Keratinocyte (primary cell): ENCODE results near the gene EMILIN1. TPM values are rescaled to one million over a fixed set of nuclear protein-coding genes. Genes with fewer than 3 reads are reported as not detected.

Experiments used
- DNase-seq: peaks from one replicate; pipeline ENCODE4 v3.0.0-alpha.2; 2011; ENCODE audit warnings: low read depth, missing footprints, low spot score
- FAIRE-seq: peaks from 2 replicates; lab custom pipeline; 2011; peaks lifted over from hg19 to GRCh38; lab: Jason Lieb, UNC
- H2AFZ ChIP-seq: 2 replicates; pipeline ENCODE4 v1.6.0; 2012; ENCODE audit warnings: low read length, control low read depth, inconsistent platforms; ENCODE audit not compliant: control insufficient read depth
- H3K27ac ChIP-seq: 2 replicates; pipeline ENCODE4 v1.5.1; 2011; ENCODE audit warnings: low read length; ENCODE audit not compliant: control insufficient read depth, insufficient read depth
- H3K27me3 ChIP-seq: 3 replicates; pipeline ENCODE4 v1.6.0; 2011; ENCODE audit warnings: low read length; ENCODE audit not compliant: control insufficient read depth, insufficient read depth; ENCODE audit errors: extremely low read depth
- H3K36me3 ChIP-seq, 2 experiments: 2 replicates in 1 of 2; 3 replicates in 1 of 2; pipeline ENCODE4 v1.5.1; 2011; ENCODE audit warnings: low read length in 2 of 2, mild to moderate bottlenecking in 1 of 2; ENCODE audit not compliant: control insufficient read depth in 2 of 2, insufficient read depth in 2 of 2; ENCODE audit errors: extremely low read depth in 1 of 2
- H3K4me1 ChIP-seq: 3 replicates; pipeline ENCODE4 v1.5.1; 2011; ENCODE audit warnings: low read length; ENCODE audit not compliant: control insufficient read depth, insufficient read depth; ENCODE audit errors: extremely low read depth
- H3K4me2 ChIP-seq: 3 replicates; pipeline ENCODE4 v1.6.0; 2011; ENCODE audit warnings: low read depth, low read length; ENCODE audit not compliant: control insufficient read depth, insufficient read depth; ENCODE audit errors: extremely low read depth
- H3K4me3 ChIP-seq, 3 experiments: fragments of 200-600 bp in 1 of 3; sonication (generic) in 1 of 3; 2 replicates in 2 of 3; 3 replicates in 1 of 3; pipeline ENCODE4 v1.5.1; 2011 to 2016; ENCODE audit warnings: low read length in 3 of 3, mild to moderate bottlenecking in 3 of 3, control low read depth in 2 of 3, inconsistent platforms in 1 of 3, low read depth in 1 of 3, mixed read lengths in 1 of 3, mixed run types in 1 of 3, moderate library complexity in 1 of 3; ENCODE audit not compliant: control insufficient read depth in 2 of 3, insufficient read depth in 2 of 3; ENCODE audit errors: extremely low read depth in 1 of 3
- H3K79me2 ChIP-seq: 2 replicates; pipeline ENCODE4 v1.6.0; 2012; ENCODE audit warnings: low read length; ENCODE audit not compliant: control insufficient read depth, insufficient read depth
- H3K9ac ChIP-seq: 3 replicates; pipeline ENCODE4 v1.6.0; 2011; ENCODE audit warnings: low read length; ENCODE audit not compliant: control insufficient read depth, insufficient read depth; ENCODE audit errors: extremely low read depth
- H3K9me1 ChIP-seq: 3 replicates; pipeline ENCODE4 v1.6.0; 2011; ENCODE audit warnings: low read length; ENCODE audit not compliant: control insufficient read depth, insufficient read depth; ENCODE audit errors: extremely low read depth
- H3K9me3 ChIP-seq: 2 replicates; pipeline ENCODE4 v1.5.1; 2012; ENCODE audit warnings: low read depth, low read length; ENCODE audit not compliant: control insufficient read depth
- H4K20me1 ChIP-seq: 3 replicates; pipeline ENCODE4 v1.6.0; 2011; ENCODE audit warnings: low read length; ENCODE audit not compliant: control insufficient read depth, insufficient read depth; ENCODE audit errors: extremely low read depth
- EZH2 ChIP-seq: IDR thresholded peaks from one replicate; pipeline ENCODE4 v1.6.1; 2012; ENCODE audit warnings: inconsistent platforms, mild to moderate bottlenecking, low read length, moderate library complexity
- dilution Hi-C: fragments of 300-500 bp; cut with MboI; formaldehyde crosslinking; loops from one replicate; pipeline ENCODE4 v1.7.0; 2020; ENCODE audit warnings: low sequenced_read_pairs; ENCODE audit not compliant: extremely low pct_ligation_motif_present
- polyA plus RNA-seq, 5 experiments: library from polyadenylated mRNA; depleted of rRNA in 3 of 5; stranded (reverse) in 3 of 5; stranded (forward) in 1 of 5; unstranded in 1 of 5; fragments of >200 nt; gene quantifications; 1 replicate in 1 of 5; 2 replicates in 3 of 5; 3 replicates in 1 of 5; pipeline versions ENCODE4 v1.2.1 to v1.2.3, GENCODE V29; 2011 to 2012; ENCODE audit warnings: missing spikeins in 2 of 5, low read depth in 1 of 5, low replicate concordance in 1 of 5
- TF ChIP-seq, protein P1 (sequence below), 3 experiments: IDR thresholded peaks in 1 of 3; conservative IDR thresholded peaks in 1 of 3; optimal IDR thresholded peaks in 1 of 3; 2 replicates in 2 of 3; 3 replicates in 1 of 3; pipeline versions ENCODE3 to v1.5.1; 2011; ENCODE audit warnings: low read length in 3 of 3, mild to moderate bottlenecking in 3 of 3, moderate library complexity in 2 of 3, control low read depth in 1 of 3, inconsistent platforms in 1 of 3; ENCODE audit not compliant: insufficient read depth in 2 of 3; ENCODE audit errors: extremely low read depth in 1 of 3

Gene EMILIN1
- polyA plus RNA-seq, 1 donor (not counting 4 experiments of a cell fraction or from before 2014, with no cell fraction given): 0.03 TPM

DNA sequence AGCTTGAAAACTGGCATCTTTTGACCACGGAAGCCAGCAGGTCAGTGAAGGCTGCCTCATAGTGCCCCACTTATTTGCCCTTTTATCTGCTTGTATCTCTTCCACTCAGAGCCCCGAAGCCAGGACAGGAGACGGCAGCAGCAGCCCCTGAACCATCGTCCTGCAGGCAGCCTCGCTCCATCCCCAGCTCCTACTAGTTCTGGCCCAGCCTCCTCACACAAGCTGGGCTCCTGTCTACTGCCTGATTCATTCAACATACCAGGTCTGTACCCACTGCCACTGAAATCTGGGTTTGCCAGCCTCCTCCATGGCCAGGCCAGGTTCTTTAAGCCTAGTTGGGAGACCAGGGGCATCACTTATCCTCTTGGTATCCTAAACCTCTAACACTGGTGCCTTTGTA is 11.0 kb upstream of the EMILIN1 start:
- Histone ChIP-seq H3K79me2 (peaks cover 34% of the 10 kb centered on the region), H3K9me3 (no peaks in the 10 kb centered on the region), H3K4me3 (no peak overlapping the region), H3K9me1 (peaks cover 2% of the 10 kb centered on the region), H3K27ac (no peak overlapping the region), H3K27me3 (no peaks in the 10 kb centered on the region), H3K4me2 (no peak overlapping the region), H3K4me1 (peaks cover 17% of the 10 kb centered on the region), H3K9ac (no peak overlapping the region), H4K20me1 (no peaks in the 10 kb centered on the region), H2AFZ (no peak overlapping the region), H3K36me3 (peaks cover 13 to 27% of the 10 kb centered on the region in 2 experiments)
- dilution Hi-C loops: no loop called here
- TF ChIP-seq, protein P1, sequence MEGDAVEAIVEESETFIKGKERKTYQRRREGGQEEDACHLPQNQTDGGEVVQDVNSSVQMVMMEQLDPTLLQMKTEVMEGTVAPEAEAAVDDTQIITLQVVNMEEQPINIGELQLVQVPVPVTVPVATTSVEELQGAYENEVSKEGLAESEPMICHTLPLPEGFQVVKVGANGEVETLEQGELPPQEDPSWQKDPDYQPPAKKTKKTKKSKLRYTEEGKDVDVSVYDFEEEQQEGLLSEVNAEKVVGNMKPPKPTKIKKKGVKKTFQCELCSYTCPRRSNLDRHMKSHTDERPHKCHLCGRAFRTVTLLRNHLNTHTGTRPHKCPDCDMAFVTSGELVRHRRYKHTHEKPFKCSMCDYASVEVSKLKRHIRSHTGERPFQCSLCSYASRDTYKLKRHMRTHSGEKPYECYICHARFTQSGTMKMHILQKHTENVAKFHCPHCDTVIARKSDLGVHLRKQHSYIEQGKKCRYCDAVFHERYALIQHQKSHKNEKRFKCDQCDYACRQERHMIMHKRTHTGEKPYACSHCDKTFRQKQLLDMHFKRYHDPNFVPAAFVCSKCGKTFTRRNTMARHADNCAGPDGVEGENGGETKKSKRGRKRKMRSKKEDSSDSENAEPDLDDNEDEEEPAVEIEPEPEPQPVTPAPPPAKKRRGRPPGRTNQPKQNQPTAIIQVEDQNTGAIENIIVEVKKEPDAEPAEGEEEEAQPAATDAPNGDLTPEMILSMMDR (optimal IDR thresholded peaks at IDR 0.05 in 1 of 3, IDR thresholded peaks at IDR 0.05 in 1 of 3, conservative IDR thresholded peaks at IDR 0.05 in 1 of 3; ENCODE audit: extremely low read depth in 1 of 3, insufficient read depth in 2 of 3, low read length in 3 of 3): no peak
- no peak for TF ChIP-seq EZH2
- FAIRE-seq (no peak), DNase-seq (no peak)

DNA sequence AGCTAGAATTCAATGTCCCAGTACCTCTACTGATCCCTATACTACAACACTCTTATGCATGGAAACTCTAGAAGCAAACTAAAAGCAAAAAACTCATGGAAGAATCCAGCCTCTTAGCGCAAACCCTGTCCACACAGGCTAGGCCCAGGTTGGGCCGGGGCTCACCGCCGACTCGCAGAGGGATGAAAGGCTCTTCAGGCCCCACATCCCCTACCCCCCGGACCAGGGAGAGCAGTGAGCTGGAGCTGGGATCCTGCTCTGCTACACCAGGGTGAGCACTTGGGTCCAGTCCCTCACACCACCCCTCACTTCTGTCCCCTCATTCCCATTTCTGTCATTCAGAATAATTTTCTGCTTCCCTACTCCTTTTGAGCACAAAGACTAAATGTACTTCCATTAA is 9.0 kb upstream of the EMILIN1 start:
- Histone ChIP-seq H3K36me3 (peaks cover 13 to 27% of the 10 kb centered on the region in 2 experiments), H3K79me2 (peaks cover 34% of the 10 kb centered on the region)

More for the DNA sequence above, 9.0 kb upstream of the EMILIN1 start:
- no peak overlapping the region for H3K4me3 ChIP-seq
- TF ChIP-seq, protein P1 (optimal IDR thresholded peaks at IDR 0.05 in 1 of 3, IDR thresholded peaks at IDR 0.05 in 1 of 3, conservative IDR thresholded peaks at IDR 0.05 in 1 of 3; ENCODE audit: extremely low read depth in 1 of 3, insufficient read depth in 2 of 3, low read length in 3 of 3): no peak
- no peak for TF ChIP-seq EZH2
- DNase-seq: no peak
- H4K20me1 ChIP-seq: no peaks in the 10 kb centered on the region
- dilution Hi-C loops: no loop called here
- peak overlapping the region; percentile 94 for H3K4me2 ChIP-seq
- H2AFZ ChIP-seq: no peak overlapping the region
- FAIRE-seq: no peak
- no peak overlapping the region for H3K9ac ChIP-seq
- no peaks in the 10 kb centered on the region for H3K27me3 ChIP-seq
- no peak overlapping the region for H3K27ac ChIP-seq
- no peaks in the 10 kb centered on the region for H3K9me3 ChIP-seq
- peaks cover 17% of the 10 kb centered on the region for H3K4me1 ChIP-seq
- H3K9me1 ChIP-seq: peaks cover 2% of the 10 kb centered on the region
